Right lobe of liver (tissue), 6 donors: ENCODE measurements around the gene KLK15. TPM values are rescaled to one million over a fixed set of nuclear protein-coding genes. Genes with fewer than 3 reads are reported as not detected.

Source experiments
- ATAC-seq, 4 donors: fragments of 200-7000 bp; cut with Tn5 transposase; one replicate each; pipeline ENCODE4 v1.9.1; 2020; ENCODE audit warnings: mild to moderate bottlenecking in 4 of 4, moderate library complexity in 4 of 4
- DNase-seq, 3 donors: peaks; one replicate each; pipeline ENCODE4 v3.0.0-alpha.2; 2020
- H3K27ac ChIP-seq, 3 donors: fragments of 200-600 bp; one replicate each; pipeline ENCODE4 v1.8.0; 2022
- H3K27me3 ChIP-seq, 2 donors: fragments of 200-600 bp; one replicate each; pipeline ENCODE4 v1.8.0; 2022
- H3K36me3 ChIP-seq, 4 donors: fragments of 200-600 bp; sonication (generic) in 1 of 4; one replicate each; pipeline versions ENCODE4 v1.5.1 to v1.8.0; 2017 to 2022; ENCODE audit warnings: control low read depth in 1 of 4
- H3K4me1 ChIP-seq, 4 donors: fragments of 200-600 bp; sonication (generic) in 1 of 4; one replicate each; pipeline versions ENCODE4 v1.5.1 to v1.8.0; 2017 to 2022; ENCODE audit warnings: control low read depth in 1 of 4
- H3K4me3 ChIP-seq, 3 donors: fragments of 200-600 bp; one replicate each; pipeline ENCODE4 v1.8.0; 2022
- H3K9me3 ChIP-seq, 4 donors: fragments of 200-600 bp; sonication (generic) in 1 of 4; one replicate each; pipeline versions ENCODE4 v1.5.1 to v1.8.0; 2017 to 2022; ENCODE audit warnings: control low read depth in 1 of 4
- POLR2A ChIP-seq: fragments of 450-650 bp; IDR thresholded peaks from one replicate; pipeline ENCODE4 v1.6.1; 2017; ENCODE audit warnings: antibody characterized with exemption, mild to moderate bottlenecking
- WGBS: methylation state at CpG from one replicate; pipeline ENCODE4 v1.1.6; 2018; ENCODE audit warnings: low coverage, low lambda C conversion rate; ENCODE audit not compliant: insufficient coverage; ENCODE audit errors: missing lambda C conversion rate; 5-methylcytosine and 5-hydroxymethylcytosine counted together
- intact Hi-C, 2 donors: fragments of 100-400 bp; cut with DNase I; formaldehyde crosslinking; loops; one replicate each; pipeline versions ENCODE4 v1.11.2 to v1.14.1; 2022
- total RNA-seq, 6 experiments: library from RNA; depleted of rRNA in 2 of 6; stranded (reverse); fragments of >200 nt in 2 of 6; fragmentation: NEBNext Ultra II Directional in 3 of 6; extraction: Animal tissue kit (Norgen Biotek cat#: 25700) in 3 of 6; gene quantifications; one replicate each; pipeline versions ENCODE4 v1.1.0 to v1.2.4, GENCODE V29; 2016 to 2023
- TF ChIP-seq, protein P1 (sequence below), 4 donors: fragments of 200-600 bp in 3 of 4; fragments of 450-650 bp in 1 of 4; IDR thresholded peaks; one replicate each; pipeline versions ENCODE4 v1.5.1 to v1.8.0; 2016 to 2022; ENCODE audit warnings: antibody characterized with exemption in 4 of 4, mild to moderate bottlenecking in 2 of 4
- donor health status: DM: no; HTN: yes; CAD: no.
- donor health status: DM: no; HTN: no; CAD: no.
- donor health status: DM: no; HTN: no; CAD: no.
- donor health status: DM: no; HTN: yes; CAD: no.
- donor health status: DM: no; HTN: yes; CAD: no.

The KLK15 gene
- total RNA-seq, 6 experiments from 2014 or later = not detected

DNA sequence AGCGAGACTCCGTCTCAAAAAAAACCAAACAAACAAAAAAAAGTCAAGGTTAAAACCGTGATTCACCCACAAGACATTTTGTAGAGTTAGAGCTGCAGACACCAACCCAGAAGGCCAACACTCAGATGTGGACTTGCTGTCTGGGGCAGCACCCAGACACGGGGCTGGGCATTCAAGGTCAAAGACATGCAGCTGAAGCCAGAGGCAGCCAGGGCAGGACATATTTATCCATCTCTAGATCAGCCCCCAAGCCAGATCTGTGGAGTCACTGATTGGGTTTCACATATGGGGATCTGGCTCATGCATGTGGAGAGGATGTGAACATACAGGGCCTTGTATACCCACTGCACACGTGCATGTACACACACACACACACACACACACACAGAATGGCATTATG, 3.6 kb downstream of the KLK15 start:
- intact Hi-C loops = no loop called here
- Histone ChIP-seq H3K36me3 (no peaks in the 10 kb centered on the region), H3K4me3 (no peak overlapping the region), H3K4me1 (no peaks in the 10 kb centered on the region), H3K27ac (no peak overlapping the region), H3K27me3 (no peaks in the 10 kb centered on the region), H3K9me3 (no peaks in the 10 kb centered on the region)
- 59% methylated on average over 5 of the region's 5 CpGs for WGBS
- DNase-seq (no peak), ATAC-seq (no peak)
- TF ChIP-seq, protein P1, sequence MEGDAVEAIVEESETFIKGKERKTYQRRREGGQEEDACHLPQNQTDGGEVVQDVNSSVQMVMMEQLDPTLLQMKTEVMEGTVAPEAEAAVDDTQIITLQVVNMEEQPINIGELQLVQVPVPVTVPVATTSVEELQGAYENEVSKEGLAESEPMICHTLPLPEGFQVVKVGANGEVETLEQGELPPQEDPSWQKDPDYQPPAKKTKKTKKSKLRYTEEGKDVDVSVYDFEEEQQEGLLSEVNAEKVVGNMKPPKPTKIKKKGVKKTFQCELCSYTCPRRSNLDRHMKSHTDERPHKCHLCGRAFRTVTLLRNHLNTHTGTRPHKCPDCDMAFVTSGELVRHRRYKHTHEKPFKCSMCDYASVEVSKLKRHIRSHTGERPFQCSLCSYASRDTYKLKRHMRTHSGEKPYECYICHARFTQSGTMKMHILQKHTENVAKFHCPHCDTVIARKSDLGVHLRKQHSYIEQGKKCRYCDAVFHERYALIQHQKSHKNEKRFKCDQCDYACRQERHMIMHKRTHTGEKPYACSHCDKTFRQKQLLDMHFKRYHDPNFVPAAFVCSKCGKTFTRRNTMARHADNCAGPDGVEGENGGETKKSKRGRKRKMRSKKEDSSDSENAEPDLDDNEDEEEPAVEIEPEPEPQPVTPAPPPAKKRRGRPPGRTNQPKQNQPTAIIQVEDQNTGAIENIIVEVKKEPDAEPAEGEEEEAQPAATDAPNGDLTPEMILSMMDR (IDR thresholded peaks at IDR 0.05) = no peak
- TF ChIP-seq POLR2A = no peak

DNA sequence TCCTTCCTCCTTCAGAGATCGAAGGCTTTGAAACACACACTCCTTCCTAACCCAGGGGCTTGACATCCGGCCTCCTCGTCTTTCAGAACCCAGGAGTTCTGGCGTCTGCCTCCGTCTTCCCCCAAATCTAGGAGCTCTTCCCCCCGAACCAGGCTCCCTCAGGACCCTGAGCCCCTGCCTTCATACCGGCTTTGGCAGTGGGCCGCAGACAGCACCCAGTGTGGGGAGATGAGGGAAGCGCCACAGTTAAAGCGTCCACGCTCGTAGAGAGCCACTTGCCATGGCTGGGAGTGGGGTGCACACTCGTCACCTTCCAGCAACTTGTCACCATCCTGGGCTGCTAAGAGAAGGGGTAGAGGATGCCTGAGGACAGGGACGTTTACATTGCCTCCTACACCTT, 5.9 kb downstream of the KLK15 start:
- H3K36me3 ChIP-seq = no peaks in the 10 kb centered on the region
- no peaks in the 10 kb centered on the region for H3K27me3 ChIP-seq
- no peaks in the 10 kb centered on the region for H3K9me3 ChIP-seq
- 56% methylated on average over 11 of the region's 14 CpGs for WGBS
- no peak overlapping the region for H3K27ac ChIP-seq
- no peak overlapping the region for H3K4me3 ChIP-seq
- TF ChIP-seq, protein P1 (IDR thresholded peaks at IDR 0.05) = no peak
- no peak for TF ChIP-seq POLR2A
- intact Hi-C loops = no loop called here
- ATAC-seq (no peak), DNase-seq (no peak)
- H3K4me1 ChIP-seq = no peaks in the 10 kb centered on the region

DNA sequence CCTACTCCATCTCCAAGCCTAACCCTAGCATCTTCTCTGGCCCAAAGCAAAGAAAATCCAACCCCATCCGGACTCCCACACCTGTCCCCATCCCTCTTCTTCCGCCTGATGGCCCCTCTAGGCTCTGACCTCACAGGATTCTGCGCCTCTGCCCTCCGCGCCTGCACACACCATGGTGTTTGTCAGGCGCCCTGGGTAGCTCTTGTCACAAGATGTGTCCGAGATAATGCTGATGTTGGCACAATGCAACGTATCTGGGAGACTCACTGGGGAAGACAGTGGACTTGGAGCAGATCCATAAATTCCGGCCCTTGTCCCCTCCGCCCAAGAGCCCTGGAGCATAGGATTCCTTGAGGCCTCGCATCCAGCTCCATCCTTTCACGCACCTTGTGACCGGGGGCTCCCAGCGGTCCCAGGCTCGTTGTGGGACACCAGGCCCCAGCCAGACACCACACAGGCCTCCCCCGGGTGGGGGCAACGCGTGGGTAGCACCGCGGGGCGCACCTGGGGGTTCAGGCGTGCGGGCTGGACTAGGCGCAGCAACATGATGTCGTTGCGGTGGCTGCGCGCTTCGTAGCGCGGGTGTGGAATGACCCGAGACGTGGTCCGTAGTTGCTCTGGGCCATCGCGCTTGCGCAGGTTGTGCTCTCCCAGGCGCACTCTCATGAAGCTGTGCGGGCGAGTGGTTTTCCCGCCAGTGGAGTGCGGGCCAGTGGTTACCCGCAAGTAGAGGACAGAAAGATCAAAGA, 6.7 kb downstream of the KLK15 start:
- ATAC-seq (no peak), DNase-seq (no peak)
- intact Hi-C loops = no loop called here
- Histone ChIP-seq H3K9me3 (no peaks in the 10 kb centered on the region), H3K4me1 (no peaks in the 10 kb centered on the region), H3K36me3 (no peaks in the 10 kb centered on the region), H3K27ac (no peak overlapping the region), H3K27me3 (no peaks in the 10 kb centered on the region), H3K4me3 (no peak overlapping the region)
- TF ChIP-seq, protein P1 (IDR thresholded peaks at IDR 0.05) = no peak
- TF ChIP-seq POLR2A = no peak
- 59% methylated on average over 5 of the region's 43 CpGs for WGBS

DNA sequence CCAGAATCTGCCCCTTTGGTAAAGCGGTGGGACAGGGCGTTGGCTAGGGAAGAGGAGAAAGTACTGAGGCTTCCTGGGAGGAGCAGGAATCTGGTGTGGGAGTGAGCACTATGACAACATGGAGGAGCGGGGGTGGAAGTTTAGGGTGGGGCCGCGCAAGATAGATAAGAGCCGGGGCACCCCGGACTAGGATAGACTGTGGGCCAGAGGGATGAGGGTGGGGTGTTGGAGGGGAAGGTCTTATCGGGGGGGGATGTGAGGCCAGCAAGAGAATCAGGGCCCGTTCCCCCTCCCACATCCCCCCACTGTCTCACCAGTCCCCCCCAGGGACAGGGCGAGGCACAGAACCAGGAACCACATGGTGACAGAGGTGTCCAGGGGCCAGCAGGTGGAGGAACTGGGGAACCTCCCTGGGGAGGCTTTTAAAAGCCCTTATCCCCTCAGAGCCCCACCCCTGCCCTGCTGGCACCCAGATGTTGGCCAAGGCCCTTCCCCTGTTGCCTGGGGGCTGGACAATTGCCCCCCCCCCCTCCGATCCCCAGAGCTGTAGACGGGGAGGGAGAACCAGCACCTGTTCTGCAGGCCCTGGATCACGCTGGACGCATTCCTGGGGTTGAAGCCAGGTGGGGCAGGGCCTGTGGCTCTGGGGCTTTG, 9.9 kb downstream of the KLK15 start, which contains the start of gene KLK1:
TSS of gene KLK1 (minus strand) at position 399 of the 654 bp plus-strand sequence. CDS start at position 360, 39 bp downstream.
- Histone ChIP-seq H3K9me3 (no peaks in the 10 kb centered on the region), H3K27me3 (no peaks in the 10 kb centered on the region), H3K27ac (no peak within 1 kb of the TSS), H3K4me1 (no peaks in the 10 kb centered on the region), H3K4me3 (no peak within 1 kb of the TSS), H3K36me3 (no peaks in the 10 kb centered on the region)
- intact Hi-C loops = no loop called here
- TF ChIP-seq, protein P1 (IDR thresholded peaks at IDR 0.05) = no peak
- TF ChIP-seq POLR2A = no peak
- DNase-seq (no peak), ATAC-seq (no peak)
- 49% methylated on average over 10 of the region's 14 CpGs for WGBS
